ENCODE data around the gene OR2T2. TPM values are rescaled to one million over a fixed set of nuclear protein-coding genes. Genes with fewer than 3 reads are reported as not detected.
"Not testable (repeated sequence)": the region's sequence is repeated elsewhere in the genome, so short reads cannot be mapped to it uniquely, and the experiment has no call there.

OR2T2 gene
- total RNA-seq, 1 experiment from 2014 or later, result not detected

- not testable (repeated sequence) for DNase-seq (ENCODE audit: extremely low read depth, low read depth)
Observed at GRCh38 chr1:248449821-248450465, 4.5 kb downstream of the OR2T2 start.

GRCh38 chr1:248450466-248451145, 5.2 kb downstream of the OR2T2 start:
- not testable (repeated sequence) for DNase-seq (ENCODE audit: extremely low read depth, low read depth)

GRCh38 chr1:248453619-248454018, 8.2 kb downstream of the OR2T2 start:
- not testable (repeated sequence) for DNase-seq (ENCODE audit: extremely low read depth, low read depth)

GRCh38 chr1:248455045-248455444, 9.6 kb downstream of the OR2T2 start:
- DNase-seq (ENCODE audit: extremely low read depth, low read depth), result not testable (repeated sequence)

GRCh38 chr1:248456635-248457034, 11.2 kb downstream of the OR2T2 start:
- DNase-seq (ENCODE audit: extremely low read depth, low read depth), result not testable (repeated sequence)

- not testable (repeated sequence) for DNase-seq (ENCODE audit: extremely low read depth, low read depth)
Observed at GRCh38 chr1:248459117-248459516, 13.7 kb downstream of the OR2T2 start.

GRCh38 chr1:248471154-248471553, 25.7 kb downstream of the OR2T2 start:
- DNase-seq (ENCODE audit: extremely low read depth, low read depth), result no peak

GRCh38 chr1:248472111-248472510, 26.7 kb downstream of the OR2T2 start:
- DNase-seq (ENCODE audit: extremely low read depth, low read depth), result not testable (repeated sequence)

- not testable (repeated sequence) for DNase-seq (ENCODE audit: extremely low read depth, low read depth)
Observed at GRCh38 chr1:248473051-248473450, 27.6 kb downstream of the OR2T2 start, which contains the start of gene OR2T3. OR2T3 (plus strand) TSS chr1:248473351; CDS start chr1:248473351, 0 bp downstream.

GRCh38 chr1:248475660-248476059, 30.2 kb downstream of the OR2T2 start:
- not testable (repeated sequence) for DNase-seq (ENCODE audit: extremely low read depth, low read depth)

GRCh38 chr1:248481686-248482579, 36.5 kb downstream of the OR2T2 start:
- not testable (repeated sequence) for DNase-seq (ENCODE audit: extremely low read depth, low read depth)

GRCh38 chr1:248488289-248488688, 42.9 kb downstream of the OR2T2 start, which contains the start of gene OR2T5:
OR2T5 (plus strand) TSS chr1:248488589; CDS start chr1:248488589, 0 bp downstream.
- not testable (repeated sequence) for DNase-seq (ENCODE audit: extremely low read depth, low read depth)

- DNase-seq (ENCODE audit: extremely low read depth, low read depth), result not testable (repeated sequence)
Observed at GRCh38 chr1:248496661-248497060, 51.2 kb downstream of the OR2T2 start.

- DNase-seq (ENCODE audit: extremely low read depth, low read depth), result not testable (repeated sequence)
Observed at GRCh38 chr1:248500305-248501035, 55.0 kb downstream of the OR2T2 start.

Other genes starting within 250 kb of the OR2T2 start
- not detected in 2 replicates for gene OR2M3, start 248.4 kb upstream of the OR2T2 start, total RNA-seq (2014; rRNA removed; shearing (Covaris generic))
- gene OR2M4, start 214.2 kb upstream of the OR2T2 start, total RNA-seq (2014; rRNA removed; shearing (Covaris generic)), result not detected in 2 replicates
- not detected in 2 replicates for gene OR2T33, start 167.7 kb upstream of the OR2T2 start, total RNA-seq (2014; rRNA removed; shearing (Covaris generic))
- gene OR2T12, start 142.2 kb upstream of the OR2T2 start, total RNA-seq (2014; rRNA removed; shearing (Covaris generic)), result not detected in 2 replicates
- not detected in 2 replicates for gene OR2M7, start 121.1 kb upstream of the OR2T2 start, total RNA-seq (2014; rRNA removed; shearing (Covaris generic))
- not detected in 2 replicates for gene OR14C36, start 96.9 kb upstream of the OR2T2 start, total RNA-seq (2014; rRNA removed; shearing (Covaris generic))
- not detected in 2 replicates for gene OR2T4, start 84.0 kb upstream of the OR2T2 start, total RNA-seq (2014; rRNA removed; shearing (Covaris generic))
- gene OR2T6, start 69.9 kb upstream of the OR2T2 start, total RNA-seq (2014; rRNA removed; shearing (Covaris generic)), result not detected in 2 replicates
- not detected in 2 replicates for gene OR2T1, start 42.6 kb upstream of the OR2T2 start, total RNA-seq (2014; rRNA removed; shearing (Covaris generic))
- not detected in 2 replicates for gene OR2T3, start 27.7 kb downstream of the OR2T2 start, total RNA-seq (2014; rRNA removed; shearing (Covaris generic))
- not detected in 2 replicates for gene OR2T5, start 43.0 kb downstream of the OR2T2 start, total RNA-seq (2014; rRNA removed; shearing (Covaris generic))
- not detected in 2 replicates for gene OR2G6, start 62.4 kb downstream of the OR2T2 start, total RNA-seq (2014; rRNA removed; shearing (Covaris generic))
- gene OR2T29, start 117.1 kb downstream of the OR2T2 start, total RNA-seq (2014; rRNA removed; shearing (Covaris generic)), result not detected in 2 replicates
- gene OR2T34, start 129.1 kb downstream of the OR2T2 start, total RNA-seq (2014; rRNA removed; shearing (Covaris generic)), result not detected in 2 replicates
- not detected in 2 replicates for gene OR2T10, start 152.1 kb downstream of the OR2T2 start, total RNA-seq (2014; rRNA removed; shearing (Covaris generic))
- not detected in 2 replicates for gene OR2T11, start 189.5 kb downstream of the OR2T2 start, total RNA-seq (2014; rRNA removed; shearing (Covaris generic))
- gene OR2T35, start 199.6 kb downstream of the OR2T2 start, total RNA-seq (2014; rRNA removed; shearing (Covaris generic)), result not detected in 2 replicates
- gene OR2T27, start 209.9 kb downstream of the OR2T2 start, total RNA-seq (2014; rRNA removed; shearing (Covaris generic)), result not detected in 2 replicates